Activated T-helper 1 cell treated with anti-CD3 and anti-CD28 coated beads, Interleukin-2, amount 50 U/mL, for 16 hours (primary cell): ENCODE measurements around the gene IL22RA1.

Experiments
- DNase-seq, 2 donors: peaks; one replicate each; pipeline ENCODE4 v3.0.0-alpha.2; 2020; ENCODE audit warnings: low read depth in 1 of 2, low spot score in 1 of 2

The IL22RA1 gene

DNA sequence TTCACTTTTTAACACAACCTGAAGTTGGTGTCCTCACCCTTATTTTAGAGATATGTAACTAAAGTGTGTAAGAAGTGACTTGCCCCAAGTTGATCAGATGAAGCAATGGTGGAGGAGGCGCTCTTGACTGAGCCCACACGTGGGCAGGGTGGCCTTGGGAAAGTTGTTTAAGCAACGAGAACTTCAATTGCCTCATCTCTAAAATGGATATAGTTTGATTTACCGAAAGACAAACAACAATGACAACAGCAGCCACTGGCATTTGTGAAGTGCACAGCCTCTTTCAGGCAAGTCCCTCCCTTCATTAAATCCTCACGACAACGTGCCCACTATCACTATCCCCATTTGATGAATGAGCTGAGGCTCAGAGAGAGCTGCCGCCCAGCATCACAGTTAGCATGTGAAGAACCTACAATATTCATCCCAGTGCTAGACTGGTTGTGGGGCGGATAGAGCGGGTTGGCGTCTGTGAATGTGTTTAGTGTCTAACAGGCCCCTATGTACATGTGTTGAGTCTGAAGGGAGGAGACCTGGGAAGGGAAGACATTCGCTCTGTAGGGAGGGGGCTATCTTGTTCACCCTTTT, 3.0 kb downstream of the IL22RA1 start:
- DNase-seq, result no peak

DNA sequence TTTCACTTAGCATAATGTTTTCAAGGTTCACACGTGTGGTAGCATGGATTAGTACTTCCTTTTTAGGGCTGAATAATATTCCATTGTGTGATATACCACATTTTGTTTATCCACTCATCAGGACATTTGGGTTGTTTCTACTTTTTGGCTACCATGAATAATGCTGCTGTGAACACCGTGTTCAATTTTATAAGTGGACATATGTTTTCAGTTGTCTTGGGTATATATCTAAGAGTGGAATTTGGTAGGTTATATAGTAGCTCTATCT, 3.8 kb downstream of the IL22RA1 start:
- no peak for DNase-seq

DNA sequence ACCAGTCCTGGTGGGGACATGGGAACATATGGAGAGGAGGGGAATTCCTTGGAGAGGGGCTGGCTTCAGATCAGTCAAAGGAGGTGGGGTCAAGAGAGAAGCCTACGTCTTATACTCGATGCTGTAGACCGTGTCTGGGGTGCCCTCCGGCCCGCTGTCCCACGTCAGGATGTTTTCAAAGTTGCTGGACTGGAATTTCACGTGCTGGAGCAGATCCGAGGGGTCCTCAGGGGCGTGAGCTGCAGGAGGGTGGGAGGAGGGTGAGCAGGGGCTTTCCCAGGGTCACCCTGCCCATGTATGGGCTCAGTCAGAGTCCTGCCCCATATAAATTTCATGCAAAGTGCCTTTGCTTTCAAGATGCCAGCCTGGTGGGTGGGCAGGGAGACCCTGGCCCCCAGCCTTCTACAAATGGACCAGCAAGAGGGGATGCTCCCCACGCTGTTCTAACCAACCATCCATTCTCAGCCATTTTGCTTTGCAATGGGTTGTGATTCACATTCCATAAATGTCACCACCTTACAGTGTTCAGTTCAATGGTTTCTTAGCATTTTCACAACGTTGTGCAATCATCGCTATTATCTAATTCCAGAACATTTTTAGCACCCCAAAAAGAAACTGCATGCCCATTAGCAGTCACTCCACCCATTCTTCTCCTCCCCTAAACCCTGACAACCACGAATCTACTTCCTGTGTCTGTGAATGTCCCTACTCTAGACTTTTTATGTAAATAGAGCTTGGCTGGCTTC, 4.3 kb downstream of the IL22RA1 start:
- DNase-seq, result no peak

DNA sequence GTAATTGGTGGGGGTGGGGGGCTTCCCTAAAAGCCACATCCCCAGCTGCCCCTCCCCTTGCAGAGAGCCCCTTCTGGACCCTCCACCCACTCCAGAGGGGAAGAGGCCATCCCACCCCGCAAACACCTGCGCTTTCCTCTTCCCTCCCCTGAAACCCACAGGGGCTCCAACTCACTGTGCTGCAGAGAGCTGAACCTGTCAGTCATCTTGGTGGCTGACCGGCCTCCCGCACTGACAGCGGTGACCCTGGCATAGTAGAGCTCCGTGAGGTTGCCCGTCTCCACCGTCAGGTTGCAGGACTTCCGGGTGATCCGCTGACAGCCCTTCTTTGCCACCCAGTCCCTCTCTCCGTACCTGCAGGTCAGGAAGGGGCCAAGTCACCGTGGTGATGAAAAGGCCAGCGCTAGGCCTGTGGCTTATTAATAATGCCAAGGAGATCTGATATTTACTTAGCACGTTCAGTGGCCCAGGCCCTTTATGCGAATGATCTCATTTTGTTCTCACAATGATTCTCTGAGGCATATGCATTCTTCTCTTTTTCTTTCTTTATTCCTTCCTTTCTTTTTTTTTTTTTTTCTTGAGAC, 5.9 kb downstream of the IL22RA1 start:
- no peak for DNase-seq

DNA sequence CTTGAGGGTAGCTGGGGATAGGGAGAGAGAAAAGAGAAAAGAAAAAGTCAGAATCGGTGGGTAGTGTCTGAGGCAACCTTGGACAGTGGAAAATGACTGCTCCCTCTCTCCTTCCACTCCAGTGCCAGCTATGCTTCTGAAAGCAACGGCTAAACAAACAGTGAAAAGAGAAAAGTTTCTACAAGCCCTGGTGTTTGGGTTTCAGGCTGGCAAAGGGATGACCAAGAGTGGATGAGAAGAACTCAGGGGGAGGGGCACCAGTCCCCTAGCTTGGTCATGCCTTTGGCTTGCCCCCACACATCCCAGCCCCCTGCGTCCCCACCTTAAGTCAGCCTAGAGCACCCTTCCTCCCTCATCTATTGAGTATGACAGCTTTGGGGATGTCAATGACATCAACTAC, 8.6 kb downstream of the IL22RA1 start:
- no peak for DNase-seq

DNA sequence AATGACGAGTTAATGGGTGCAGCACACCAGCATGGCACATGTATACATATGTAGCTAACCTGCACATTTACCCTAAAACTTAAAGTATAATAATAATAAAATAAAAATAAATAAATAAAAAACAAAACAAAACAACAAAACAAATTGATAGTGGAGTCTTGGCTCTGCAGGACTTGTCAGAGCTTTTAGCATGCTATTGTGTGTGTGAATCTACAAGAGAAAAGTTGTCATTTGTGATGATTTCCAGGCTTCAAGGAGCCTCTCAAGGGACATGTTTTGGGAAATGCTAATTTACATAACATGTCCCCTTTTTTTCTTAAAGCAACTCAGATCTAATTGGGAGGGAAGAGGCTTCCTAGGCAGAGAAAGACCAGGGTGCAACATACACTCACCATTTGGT, 9.1 kb downstream of the IL22RA1 start:
- DNase-seq, result no peak

DNA sequence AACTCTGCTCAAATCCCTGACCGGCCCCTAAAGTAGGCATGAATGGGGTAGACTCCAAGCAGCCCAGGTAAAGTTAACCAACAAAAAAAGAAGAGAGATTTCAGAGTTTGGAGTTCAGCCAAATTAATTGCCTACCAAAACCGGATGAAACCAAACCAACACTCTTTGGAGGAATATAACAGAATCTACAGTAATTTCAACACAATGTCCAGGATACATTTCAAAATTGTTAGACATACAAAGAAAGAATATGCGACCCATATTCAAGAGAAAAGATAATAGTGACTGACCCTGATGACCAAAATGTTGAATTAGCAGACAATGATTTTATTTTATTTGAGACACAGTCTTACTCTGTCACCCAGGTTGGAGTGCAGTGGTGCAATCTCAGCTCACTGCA, 12.6 kb downstream of the IL22RA1 start:
- no peak for DNase-seq

DNA sequence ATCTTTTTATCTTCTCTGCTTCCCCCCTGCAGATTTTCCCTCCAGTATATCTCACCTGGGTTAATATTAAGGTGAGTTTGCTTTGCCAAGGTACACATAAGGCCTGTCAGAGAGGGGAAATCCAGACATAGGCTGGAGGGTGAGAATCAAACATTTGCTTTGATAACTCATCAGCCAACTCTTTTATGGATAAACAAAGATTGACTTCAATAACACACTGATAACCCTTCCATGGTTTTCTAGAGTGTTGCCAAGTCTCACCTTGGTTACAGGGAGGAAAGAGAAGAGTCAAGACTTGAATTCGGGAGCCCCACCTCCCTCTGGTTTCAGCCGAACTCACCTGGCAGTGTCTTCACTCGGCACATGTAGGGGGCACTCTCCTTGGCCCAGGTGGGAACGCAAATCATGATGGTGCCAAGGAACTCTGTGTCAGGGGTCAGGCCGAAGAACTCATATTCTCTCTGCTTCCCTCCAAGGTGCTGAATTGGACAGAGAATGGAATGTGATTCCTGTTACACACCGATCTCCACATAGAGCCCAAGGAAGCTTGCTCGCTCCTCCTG, 15.1 kb downstream of the IL22RA1 start:
- DNase-seq, result no peak

DNA sequence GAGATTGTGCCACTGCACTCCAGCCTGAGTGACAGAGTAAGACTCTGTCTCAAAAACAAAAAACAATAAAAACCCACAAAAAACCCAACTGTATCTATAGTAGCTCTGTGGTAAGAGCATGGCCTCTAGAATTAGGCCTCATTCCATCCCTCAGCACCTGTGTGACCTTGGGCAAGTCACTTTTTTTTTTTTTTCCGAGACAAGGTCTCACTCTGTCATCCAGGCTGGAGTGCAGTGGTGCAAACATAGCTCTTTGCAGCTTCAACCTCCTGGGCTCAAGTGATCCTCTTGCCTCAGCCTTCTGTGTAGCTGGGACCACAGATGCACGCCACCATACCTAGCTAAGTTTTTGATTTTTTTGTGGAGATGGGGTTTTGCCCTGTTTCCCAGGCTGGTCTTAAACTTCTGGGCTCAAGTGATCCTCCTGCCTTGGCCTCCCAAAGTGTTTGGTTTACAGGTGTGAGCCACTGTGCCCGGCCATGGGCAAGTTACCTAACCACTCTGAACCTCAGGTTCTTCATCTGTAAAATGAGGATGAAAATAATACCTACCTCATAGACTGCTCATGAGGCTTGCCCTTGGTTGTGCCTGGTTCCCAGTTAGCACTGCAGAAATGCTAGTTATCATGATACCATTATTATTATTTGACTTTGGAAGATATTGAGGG, 15.7 kb downstream of the IL22RA1 start:
- DNase-seq, result no peak

DNA sequence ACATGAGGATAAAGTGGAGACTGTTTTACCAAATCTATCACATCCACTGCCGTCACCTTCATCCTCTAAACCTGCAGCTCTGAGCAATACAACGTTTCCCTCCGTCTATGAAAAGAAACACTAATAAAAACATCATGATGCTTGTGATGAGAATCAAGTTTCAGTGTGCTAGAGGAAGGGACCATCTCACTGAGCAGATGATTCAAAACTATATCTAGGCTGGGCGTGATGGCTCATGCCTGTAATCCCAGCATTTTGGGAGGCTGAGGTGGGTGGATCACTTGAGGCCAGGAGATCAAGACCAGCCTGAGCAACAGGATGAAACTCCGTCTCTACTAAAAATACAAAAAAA, 16.3 kb downstream of the IL22RA1 start:
- no peak for DNase-seq

DNA sequence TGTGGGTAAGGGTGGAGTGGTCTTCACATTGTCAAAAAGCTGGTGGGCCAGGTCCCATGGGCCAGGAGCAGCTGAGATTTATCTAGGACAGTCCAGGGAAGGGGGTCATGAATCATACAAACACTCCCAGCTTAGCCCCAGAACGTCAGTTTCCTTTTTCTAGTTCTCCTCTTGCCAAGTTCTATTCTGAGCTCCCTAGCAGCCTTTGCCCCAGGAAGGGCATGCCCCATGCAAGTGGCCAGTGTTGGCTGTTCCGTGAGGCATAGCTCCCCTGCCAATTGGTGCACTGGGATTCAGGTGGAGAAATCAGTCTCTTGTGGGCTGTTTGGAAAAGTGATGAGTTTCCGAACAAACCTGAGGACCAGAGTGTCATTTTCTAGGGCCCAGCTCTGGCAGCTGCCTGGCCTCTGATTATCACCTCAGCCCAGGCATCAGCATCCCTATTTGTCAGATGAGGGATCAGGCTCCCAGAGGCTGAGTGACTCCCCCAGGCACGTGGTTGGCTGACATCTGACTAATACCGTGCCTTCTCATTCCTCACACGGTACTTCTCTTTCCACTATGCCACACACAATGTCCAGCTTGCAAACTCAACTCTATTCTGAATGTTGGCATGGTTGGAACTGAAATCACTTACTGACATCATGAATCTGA, 16.8 kb downstream of the IL22RA1 start:
- DNase-seq, result no peak

DNA sequence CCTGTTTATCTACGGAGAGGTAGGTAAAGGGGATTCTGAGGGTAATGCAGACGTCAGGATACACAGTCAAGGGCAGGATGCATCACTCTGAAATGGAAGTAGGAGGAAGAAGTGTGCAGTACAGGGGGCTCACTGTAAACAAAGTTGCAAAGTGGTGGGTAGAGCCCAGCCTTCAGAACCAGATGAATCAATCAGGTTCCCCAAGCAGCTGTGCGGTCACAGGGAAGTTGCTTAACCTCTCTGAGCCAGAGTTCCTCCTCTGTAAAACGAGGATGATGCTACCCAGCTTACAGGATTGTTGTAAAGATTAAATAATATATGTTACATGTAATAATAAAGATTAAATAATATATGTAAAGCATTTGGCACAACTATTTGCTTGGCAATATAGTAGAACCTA, 17.5 kb downstream of the IL22RA1 start:
- no peak for DNase-seq

DNA sequence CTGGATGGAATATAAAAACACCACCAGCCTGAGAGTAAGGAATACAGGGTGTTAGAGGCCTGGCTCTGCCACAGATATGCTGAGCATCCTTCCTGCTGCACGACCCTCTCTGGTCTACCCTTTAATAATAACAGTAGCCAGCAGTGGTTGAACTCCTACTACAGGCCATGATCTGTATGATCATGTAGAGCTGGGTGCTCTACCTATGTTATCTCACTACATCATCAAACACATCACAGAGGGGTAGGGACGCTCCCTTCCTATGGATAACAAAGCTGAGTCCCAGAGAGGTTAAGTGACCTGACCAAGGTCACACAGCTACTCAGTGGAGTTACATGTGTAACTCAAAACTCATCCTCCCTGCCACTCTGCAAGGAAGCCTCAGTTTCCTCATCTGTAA, 18.0 kb downstream of the IL22RA1 start:
- DNase-seq, result no peak

DNA sequence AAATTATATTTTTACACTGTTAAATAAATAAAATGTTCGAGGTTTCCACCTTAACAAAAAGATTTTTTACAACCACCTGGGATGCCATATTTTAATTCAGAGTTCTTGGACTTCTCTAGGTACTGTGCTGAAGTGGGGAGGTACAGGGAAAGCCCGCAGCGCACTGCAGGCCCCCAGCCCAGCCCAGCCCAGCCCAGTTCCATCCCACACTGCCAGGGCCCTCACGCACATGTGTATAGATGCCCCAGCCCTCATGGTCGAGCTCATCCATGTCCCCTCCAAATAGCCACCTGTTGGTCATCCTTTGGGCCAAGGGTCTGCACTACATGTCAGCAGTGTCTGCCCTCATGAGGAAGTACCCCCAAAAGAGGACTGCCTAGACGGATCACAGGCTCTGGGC, 19.3 kb downstream of the IL22RA1 start:
- DNase-seq, result no peak

DNA sequence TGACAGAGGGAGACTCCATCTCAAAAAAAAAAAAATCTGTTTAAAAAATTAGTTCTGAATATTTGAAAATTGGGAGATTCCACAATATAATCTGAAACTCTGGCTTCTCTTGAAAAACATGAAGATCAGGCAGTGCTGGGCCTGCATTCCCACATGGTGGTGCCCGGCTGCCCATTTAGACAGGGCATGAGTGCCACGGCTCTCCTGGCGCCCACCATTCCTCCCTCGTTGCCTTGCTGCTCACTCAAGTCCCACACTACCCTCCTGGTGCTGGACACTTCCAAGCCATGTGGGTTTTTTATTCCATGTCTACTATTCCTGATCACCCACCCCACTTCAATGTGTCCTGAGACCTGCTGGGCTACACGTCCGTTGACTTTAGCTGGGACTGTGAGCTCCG, 20.2 kb downstream of the IL22RA1 start:
- DNase-seq, result no peak

DNA sequence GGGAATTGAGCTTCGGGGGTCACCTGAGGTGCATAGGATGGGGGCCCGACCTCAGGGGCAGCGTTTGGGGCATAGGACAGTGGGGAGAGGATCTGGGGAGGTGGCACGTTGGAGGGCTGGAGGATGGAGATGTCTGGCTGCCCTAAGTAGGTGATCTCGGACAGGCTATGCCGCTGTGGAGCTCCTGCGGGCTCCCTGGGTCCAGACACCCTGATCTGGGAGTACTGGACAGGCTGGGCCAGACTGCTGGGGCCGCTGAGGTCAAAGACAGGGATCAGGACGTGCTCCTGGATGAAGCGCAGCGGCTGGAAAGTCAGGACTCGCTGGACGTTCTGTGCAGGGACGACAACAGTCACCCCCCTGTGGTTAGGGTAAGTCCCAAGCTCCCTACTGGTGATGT, 21.5 kb downstream of the IL22RA1 start:
- DNase-seq, result no peak

DNA sequence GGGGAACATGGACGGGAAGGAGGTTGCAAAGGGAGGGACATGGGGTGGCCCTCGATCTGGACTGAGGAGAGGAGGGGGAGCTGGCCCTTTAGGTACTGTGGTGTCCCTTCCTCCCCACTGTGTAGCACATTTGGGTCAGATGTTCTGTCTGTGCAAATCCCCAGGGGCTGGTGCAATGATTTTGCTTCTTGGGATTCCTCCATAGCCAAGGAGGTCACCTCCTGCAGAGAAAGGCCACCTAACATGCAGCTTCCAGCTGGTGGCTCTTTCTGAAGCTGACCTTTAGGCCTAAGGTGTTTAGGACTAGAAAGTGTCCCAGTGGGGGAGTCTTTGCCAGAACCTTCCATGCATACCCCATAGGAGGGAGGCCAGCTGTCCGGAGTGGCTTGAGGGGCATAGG, 22.0 kb downstream of the IL22RA1 start:
- no peak for DNase-seq

DNA sequence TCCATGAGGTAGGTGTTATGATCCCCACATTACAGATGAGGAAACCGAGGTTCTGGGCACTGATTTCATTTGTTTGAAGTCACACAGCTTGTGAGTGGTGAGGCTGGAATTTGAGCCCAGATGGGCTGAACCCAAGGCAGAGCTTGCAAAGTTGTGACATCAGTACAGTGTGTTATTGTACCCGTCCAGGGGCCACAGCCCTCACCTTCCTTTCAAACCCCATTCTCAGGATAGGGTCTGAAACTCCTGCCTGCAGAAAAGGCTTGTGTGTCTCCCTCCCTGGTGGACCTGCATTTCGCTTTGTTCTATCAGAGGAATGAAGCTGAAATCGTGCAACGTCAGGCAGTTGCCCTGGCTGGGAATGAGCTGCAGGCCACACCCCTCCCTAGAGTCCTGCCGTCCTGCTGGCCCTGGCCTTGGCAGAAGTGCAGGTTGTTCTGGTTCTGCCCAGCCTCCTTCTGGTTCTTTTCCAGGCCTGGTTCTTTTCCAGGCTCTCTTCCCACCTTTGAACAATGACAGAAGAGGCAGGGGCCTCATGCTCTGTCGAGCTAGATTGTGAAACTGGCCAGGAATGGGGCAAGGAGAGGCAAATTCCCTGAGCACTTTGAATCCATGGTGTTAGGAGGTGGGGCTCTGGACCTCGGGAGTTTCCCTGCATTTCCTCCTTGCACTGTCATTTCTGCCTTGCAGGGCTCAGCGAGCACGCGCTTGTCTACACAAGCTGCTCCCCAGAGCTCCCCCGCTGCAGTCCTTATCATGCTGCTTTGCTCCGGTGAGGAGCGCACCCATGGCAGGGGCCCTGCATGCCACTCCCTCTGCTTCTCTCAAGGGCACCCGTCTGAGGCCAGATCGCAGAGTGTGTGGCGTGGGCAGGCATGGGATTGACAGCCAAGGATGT, 22.8 kb downstream of the IL22RA1 start:
- DNase-seq, result no peak

DNA sequence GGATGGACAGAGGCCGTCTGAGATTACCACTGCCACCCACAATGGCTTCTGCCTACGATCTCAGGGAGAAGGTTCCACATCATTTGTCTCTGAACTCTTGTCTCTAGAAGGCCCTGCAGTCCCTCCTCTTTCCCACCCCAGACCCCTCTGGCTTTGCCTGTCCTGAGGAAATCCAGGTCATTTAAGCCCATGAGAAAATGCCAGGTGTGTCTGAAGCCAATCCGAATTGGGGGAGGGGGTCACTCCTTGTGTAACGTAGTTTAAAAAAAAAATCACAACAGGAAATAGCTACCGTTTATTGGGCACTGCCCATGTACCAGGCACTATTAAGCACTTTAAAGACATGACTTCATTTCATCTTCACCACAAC, 23.5 kb downstream of the IL22RA1 start:
- DNase-seq, result no peak

DNA sequence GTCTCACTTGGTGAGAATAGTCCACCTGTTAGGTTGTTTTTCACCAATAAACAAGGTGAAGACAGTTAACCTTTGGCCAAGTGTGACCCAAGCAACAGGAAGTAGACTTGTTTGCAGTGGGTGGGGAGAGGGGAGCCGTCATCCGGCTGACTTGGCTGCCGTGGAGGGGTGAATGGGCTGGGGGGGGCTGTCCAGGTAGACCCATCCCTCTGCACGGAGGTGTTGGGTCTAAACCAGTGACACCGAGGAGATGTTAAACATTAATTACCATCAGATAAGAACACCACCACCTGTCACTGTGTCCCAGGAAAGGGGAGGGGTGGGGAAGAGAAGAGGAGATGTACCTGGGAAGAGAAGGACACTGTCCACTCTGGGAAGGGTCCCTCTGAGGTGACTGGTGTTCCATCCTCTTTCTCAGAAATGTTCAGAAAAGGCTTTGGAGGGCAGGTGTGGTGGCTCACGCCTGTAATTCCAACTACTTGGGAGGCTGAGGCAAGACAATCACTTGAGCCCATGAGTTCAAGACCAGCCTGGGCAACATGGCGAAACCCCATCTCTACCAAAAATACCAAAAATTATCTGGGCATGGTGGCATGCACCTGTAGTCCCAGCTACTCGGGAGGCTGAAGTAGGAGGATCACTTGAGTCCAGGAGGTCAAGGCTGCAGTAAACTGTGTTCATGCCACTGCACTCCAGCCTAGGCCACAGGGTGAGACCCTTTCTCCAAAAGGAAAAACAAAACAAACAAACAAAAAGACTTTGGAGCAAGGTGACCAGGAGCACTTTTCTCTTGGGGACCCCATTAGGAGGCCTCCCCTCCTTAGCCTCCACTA, 24.3 kb downstream of the IL22RA1 start:
- no peak for DNase-seq
